Activated T-helper 2 cell treated with anti-CD3 and anti-CD28 coated beads, Interferon-gamma antibody, Interleukin-2, Interleukin-4, amounts not matched to agents 10 μg/mL and 5 μg/mL and 100 μg/mL, durations not matched to agents 14 hours and 24 hours and 36 hours (primary cell): Measurements from ENCODE around the gene MYH2. TPM values are rescaled to one million over a fixed set of nuclear protein-coding genes. Genes with fewer than 3 reads are reported as not detected.

Experiments
- DNase-seq: peaks from one replicate; pipeline ENCODE4 v3.0.0; 2021; ENCODE audit warnings: low spot score
- H3K27ac Mint-ChIP-seq: one replicate; pipeline ENCODE4 v1.8.0; 2021; ENCODE audit warnings: mixed read lengths
- H3K27me3 Mint-ChIP-seq: one replicate; pipeline ENCODE4 v1.8.0; 2021; ENCODE audit warnings: low read depth, mixed read lengths
- H3K36me3 Mint-ChIP-seq: one replicate; pipeline ENCODE4 v1.8.0; 2021; ENCODE audit warnings: low read depth, mixed read lengths
- H3K4me1 Mint-ChIP-seq: one replicate; pipeline ENCODE4 v1.8.0; 2021; ENCODE audit warnings: low read depth, mixed read lengths
- H3K4me3 Mint-ChIP-seq: one replicate; pipeline ENCODE4 v1.8.0; 2021; ENCODE audit warnings: low read depth, mild to moderate bottlenecking, moderate library complexity, mixed read lengths
- H3K9me3 Mint-ChIP-seq: one replicate; pipeline ENCODE4 v1.8.0; 2021; ENCODE audit warnings: mixed read lengths
- intact Hi-C: fragments of 100-400 bp; cut with micrococcal nuclease; formaldehyde crosslinking; loops from one replicate; pipeline ENCODE4 v1.15.1; 2023
- total RNA-seq: library from RNA; stranded (reverse); gene quantifications from 2 replicates; pipeline ENCODE4 v1.2.3, GENCODE V29; 2022

Gene MYH2
- not detected in 2 replicates for total RNA-seq

DNA sequence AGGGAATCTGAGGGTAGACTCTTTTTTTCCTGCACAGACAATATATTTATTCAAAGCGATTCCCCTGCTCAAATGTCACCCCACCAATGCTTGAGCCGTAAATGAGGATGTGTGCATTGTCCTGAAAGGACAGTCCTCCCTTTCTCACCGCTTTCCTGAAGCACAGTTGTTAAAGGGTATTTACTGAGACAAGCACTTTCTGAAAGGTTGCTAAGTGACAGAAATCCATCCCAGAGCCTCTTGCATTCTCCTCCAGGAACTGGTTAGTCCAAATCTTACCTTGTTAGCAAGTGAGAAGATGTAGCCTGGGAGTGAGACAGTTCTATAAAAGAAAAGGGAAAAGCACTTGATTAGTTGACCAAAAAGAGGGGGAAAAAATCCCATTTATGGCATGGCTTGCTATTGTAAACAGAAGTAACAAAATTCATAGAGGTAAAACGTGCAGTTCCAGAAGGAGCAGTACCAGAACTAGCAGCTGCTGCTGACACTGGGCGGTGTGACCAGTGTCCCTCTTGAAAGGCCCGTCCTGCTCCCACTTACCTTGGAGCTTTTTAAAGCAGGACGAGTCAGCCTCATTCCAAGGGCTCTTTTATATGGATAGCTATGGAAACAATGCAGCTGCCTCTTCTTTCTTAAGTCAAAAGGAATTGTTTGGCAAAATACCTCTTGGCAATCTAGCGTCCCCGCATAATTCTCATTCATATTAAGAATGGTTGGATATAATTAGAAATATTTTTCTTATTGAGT is at the start of gene MYH2:
Gene MYH2, minus strand, starts transcription at position 563 of the 747 bp plus-strand sequence. CDS start 1,738 bp downstream, outside the sequence.
- H3K9me3 Mint-ChIP-seq, result no peaks in the 10 kb centered on the region
- no peak within 1 kb of the TSS for H3K27ac Mint-ChIP-seq
- intact Hi-C loops, result no loop called here
- no peak within 1 kb of the TSS for H3K4me3 Mint-ChIP-seq
- DNase-seq, result no peak
- H3K36me3 Mint-ChIP-seq, result no peaks in the 10 kb centered on the region
- H3K27me3 Mint-ChIP-seq, result no peaks in the 10 kb centered on the region
- H3K4me1 Mint-ChIP-seq, result no peaks in the 10 kb centered on the region

DNA sequence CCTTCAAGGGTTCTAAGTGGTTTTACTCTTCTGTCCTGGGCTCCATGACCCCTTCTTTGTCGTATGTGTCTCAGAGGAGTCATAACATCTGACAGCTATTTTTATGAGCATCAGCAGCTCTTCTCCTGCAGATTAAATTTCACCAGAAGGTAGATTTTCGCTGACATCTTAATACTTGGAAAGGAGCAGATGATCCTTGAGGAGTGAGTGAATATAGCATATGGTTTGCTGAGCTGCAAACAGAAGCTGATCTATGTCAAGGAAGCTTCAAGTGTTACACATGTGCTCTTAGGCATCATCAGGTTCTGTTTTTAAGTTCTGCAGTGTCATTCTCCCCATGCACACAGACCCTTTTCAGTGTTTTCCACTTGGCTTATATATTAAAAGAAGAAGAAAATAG is 49.2 kb upstream of the MYH2 start:
- no peak overlapping the region for H3K27ac Mint-ChIP-seq
- no peak for DNase-seq
- H3K4me3 Mint-ChIP-seq, result no peak overlapping the region
- peaks cover 2% of the 10 kb centered on the region for H3K27me3 Mint-ChIP-seq
- H3K9me3 Mint-ChIP-seq, result no peaks in the 10 kb centered on the region
- no peaks in the 10 kb centered on the region for H3K36me3 Mint-ChIP-seq
- H3K4me1 Mint-ChIP-seq, result no peaks in the 10 kb centered on the region
- intact Hi-C loops, result no loop called here

GRCh38 chr17:10589553-10590145 is 40.2 kb upstream of the MYH2 start:
- no peaks in the 10 kb centered on the region for H3K36me3 Mint-ChIP-seq
- no peaks in the 10 kb centered on the region for H3K4me1 Mint-ChIP-seq
- peaks cover 5% of the 10 kb centered on the region for H3K27me3 Mint-ChIP-seq
- H3K4me3 Mint-ChIP-seq, result no peak overlapping the region
- no peak for DNase-seq
- no peaks in the 10 kb centered on the region for H3K9me3 Mint-ChIP-seq
- H3K27ac Mint-ChIP-seq, result no peak overlapping the region
- intact Hi-C loops, result no loop called here

- H3K4me1 Mint-ChIP-seq, result no peaks in the 10 kb centered on the region
- H3K27me3 Mint-ChIP-seq, result peaks cover 2% of the 10 kb centered on the region
- H3K4me3 Mint-ChIP-seq, result no peak overlapping the region
- no peak for DNase-seq
- H3K27ac Mint-ChIP-seq, result no peak overlapping the region
- no peaks in the 10 kb centered on the region for H3K9me3 Mint-ChIP-seq
- intact Hi-C loops, result no loop called here
- H3K36me3 Mint-ChIP-seq, result no peaks in the 10 kb centered on the region
Measured at GRCh38 chr17:10585529-10585928, 36.1 kb upstream of the MYH2 start.

DNA sequence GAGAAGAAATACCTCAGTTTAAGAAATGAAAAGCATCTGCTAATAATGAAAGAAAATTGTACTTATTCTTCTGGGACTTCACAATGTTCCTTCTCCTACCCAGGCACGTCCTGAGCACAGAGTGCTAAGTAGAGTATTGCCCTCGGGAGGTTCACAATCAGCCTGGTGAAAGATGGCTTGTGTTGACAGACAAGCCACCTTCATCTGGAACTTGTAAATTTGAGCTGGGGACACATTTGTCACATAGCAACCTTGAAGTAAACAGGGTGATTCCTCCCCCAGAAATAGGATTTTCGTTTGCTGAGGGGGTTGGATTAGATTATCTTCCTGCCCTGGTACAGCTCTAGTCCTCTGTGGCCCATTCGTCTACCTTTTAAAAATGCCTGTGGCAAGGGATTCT is 34.4 kb upstream of the MYH2 start:
- Mint-ChIP-seq H3K4me1 (no peaks in the 10 kb centered on the region), H3K36me3 (no peaks in the 10 kb centered on the region), H3K9me3 (no peaks in the 10 kb centered on the region), H3K27ac (no peak overlapping the region), H3K27me3 (peaks cover 4% of the 10 kb centered on the region), H3K4me3 (no peak overlapping the region)
- intact Hi-C loops, result no loop called here
- no peak for DNase-seq

GRCh38 chr17:10579270-10579669 is 29.8 kb upstream of the MYH2 start:
- DNase-seq, result no peak
- Mint-ChIP-seq H3K36me3 (no peaks in the 10 kb centered on the region), H3K4me3 (no peak overlapping the region), H3K27me3 (peaks cover 4% of the 10 kb centered on the region), H3K9me3 (no peaks in the 10 kb centered on the region), H3K4me1 (no peaks in the 10 kb centered on the region), H3K27ac (no peak overlapping the region)
- intact Hi-C loops, result no loop called here

- Mint-ChIP-seq H3K4me3 (no peak overlapping the region), H3K36me3 (no peaks in the 10 kb centered on the region), H3K27me3 (peaks cover 5% of the 10 kb centered on the region), H3K4me1 (no peaks in the 10 kb centered on the region), H3K9me3 (no peaks in the 10 kb centered on the region), H3K27ac (no peak overlapping the region)
- intact Hi-C loops, result no loop called here
- DNase-seq, result no peak
Measured at GRCh38 chr17:10574324-10574723, 24.9 kb upstream of the MYH2 start.

DNA sequence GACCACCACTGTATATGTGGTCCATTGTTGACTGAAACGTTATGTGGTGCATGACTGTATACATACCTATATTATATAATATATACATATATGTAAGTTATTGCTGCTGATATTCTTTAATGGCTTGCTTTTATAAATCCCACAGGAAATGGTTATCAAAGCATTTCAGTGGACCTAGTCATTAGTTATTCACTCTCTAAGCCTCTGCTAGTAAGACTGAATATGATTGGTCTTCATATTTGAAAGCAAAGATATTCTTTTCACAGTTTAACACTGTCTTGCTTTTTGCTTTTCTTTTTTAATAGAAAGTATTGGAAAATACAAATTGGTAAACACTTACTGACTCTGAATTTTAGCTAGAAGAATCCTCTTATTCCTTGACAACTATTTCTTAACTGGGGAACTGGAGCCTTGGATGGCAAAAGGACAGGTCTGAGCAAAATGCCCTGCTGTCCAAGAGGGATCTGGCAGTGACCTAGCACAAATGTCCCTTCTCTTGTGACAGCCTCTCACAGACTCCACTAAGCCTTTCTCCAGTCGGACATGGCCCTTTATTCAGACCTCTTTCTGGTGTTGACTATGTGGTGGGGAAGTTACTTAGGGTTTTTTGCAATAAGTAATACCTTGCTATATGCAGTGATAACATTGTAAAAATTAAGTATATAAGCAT is 14.7 kb upstream of the MYH2 start:
- Mint-ChIP-seq H3K27ac (no peak overlapping the region), H3K9me3 (no peaks in the 10 kb centered on the region), H3K27me3 (no peaks in the 10 kb centered on the region), H3K4me3 (no peak overlapping the region), H3K36me3 (no peaks in the 10 kb centered on the region), H3K4me1 (no peaks in the 10 kb centered on the region)
- no peak for DNase-seq
- intact Hi-C loops, result no loop called here

GRCh38 chr17:10558049-10558448 is 8.6 kb upstream of the MYH2 start:
- no peaks in the 10 kb centered on the region for H3K9me3 Mint-ChIP-seq
- H3K27ac Mint-ChIP-seq, result no peak overlapping the region
- no peaks in the 10 kb centered on the region for H3K36me3 Mint-ChIP-seq
- intact Hi-C loops, result no loop called here
- H3K27me3 Mint-ChIP-seq, result no peaks in the 10 kb centered on the region
- no peaks in the 10 kb centered on the region for H3K4me1 Mint-ChIP-seq
- no peak for DNase-seq
- no peak overlapping the region for H3K4me3 Mint-ChIP-seq

DNA sequence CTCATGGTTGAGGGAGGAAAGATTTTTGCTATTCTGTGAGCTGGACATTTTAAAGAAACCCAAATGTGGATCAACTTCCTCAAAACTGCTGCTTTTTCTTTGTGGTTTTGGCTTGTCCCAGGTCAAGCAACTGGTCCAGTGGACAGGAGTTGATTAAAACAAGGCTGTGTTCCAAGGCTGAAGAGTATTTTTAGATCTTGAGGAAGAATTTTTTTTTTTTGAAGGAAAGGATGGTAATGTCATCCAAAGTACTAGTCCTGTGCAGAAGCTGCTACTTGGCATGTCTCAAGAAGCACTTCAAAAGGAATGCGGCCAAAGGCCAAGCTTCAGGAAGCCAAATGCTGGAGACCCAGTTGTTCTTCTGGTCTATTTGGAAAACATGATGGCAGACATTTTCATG is 8.0 kb upstream of the MYH2 start:
- H3K4me3 Mint-ChIP-seq, result no peak overlapping the region
- DNase-seq, result no peak
- H3K9me3 Mint-ChIP-seq, result no peaks in the 10 kb centered on the region
- no peak overlapping the region for H3K27ac Mint-ChIP-seq
- H3K36me3 Mint-ChIP-seq, result no peaks in the 10 kb centered on the region
- no peaks in the 10 kb centered on the region for H3K27me3 Mint-ChIP-seq
- intact Hi-C loops, result no loop called here
- no peaks in the 10 kb centered on the region for H3K4me1 Mint-ChIP-seq

DNA sequence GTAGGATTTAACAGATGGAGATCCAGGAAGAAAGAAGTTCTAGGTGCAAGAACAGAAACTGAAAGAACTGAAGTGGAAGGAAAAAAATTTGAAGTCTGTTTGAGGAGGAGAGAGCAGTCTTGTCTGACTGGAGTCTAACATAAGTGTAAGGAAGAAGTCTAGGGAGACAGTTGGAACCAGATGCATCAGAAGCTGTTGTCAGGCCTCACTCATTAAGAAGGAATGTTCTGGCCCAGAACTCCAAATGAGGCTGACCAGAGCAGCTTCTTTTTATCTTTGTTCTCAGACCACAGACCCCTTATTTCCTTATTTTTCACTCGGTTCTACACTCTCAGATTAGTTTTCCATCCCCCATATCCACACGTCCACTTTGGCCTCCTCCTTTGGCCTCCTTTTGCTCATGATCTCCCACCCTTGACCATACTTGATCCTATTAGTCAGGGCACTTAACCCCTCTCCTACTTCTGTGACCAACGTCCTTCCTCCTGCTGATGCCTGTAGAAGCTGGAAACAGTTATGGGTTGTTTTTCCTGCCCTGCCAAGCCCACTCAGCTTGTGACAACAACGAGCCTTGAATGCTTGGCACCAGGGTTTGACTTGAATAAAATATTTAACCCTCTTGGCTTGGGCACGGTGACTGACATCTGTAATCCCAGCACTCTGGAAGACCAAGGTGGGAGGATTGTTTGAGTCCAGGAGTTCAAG is 7.0 kb upstream of the MYH2 start:
- Mint-ChIP-seq H3K27ac (no peak overlapping the region), H3K9me3 (no peaks in the 10 kb centered on the region), H3K27me3 (no peaks in the 10 kb centered on the region), H3K36me3 (no peaks in the 10 kb centered on the region), H3K4me1 (no peaks in the 10 kb centered on the region), H3K4me3 (no peak overlapping the region)
- intact Hi-C loops, result no loop called here
- DNase-seq, result no peak

GRCh38 chr17:10550014-10550413 is 556 bp upstream of the MYH2 start:
- Mint-ChIP-seq H3K4me1 (no peaks in the 10 kb centered on the region), H3K36me3 (no peaks in the 10 kb centered on the region), H3K9me3 (no peaks in the 10 kb centered on the region), H3K27ac (no peak overlapping the region), H3K27me3 (no peaks in the 10 kb centered on the region), H3K4me3 (no peak overlapping the region)
- no peak for DNase-seq
- intact Hi-C loops, result no loop called here

DNA sequence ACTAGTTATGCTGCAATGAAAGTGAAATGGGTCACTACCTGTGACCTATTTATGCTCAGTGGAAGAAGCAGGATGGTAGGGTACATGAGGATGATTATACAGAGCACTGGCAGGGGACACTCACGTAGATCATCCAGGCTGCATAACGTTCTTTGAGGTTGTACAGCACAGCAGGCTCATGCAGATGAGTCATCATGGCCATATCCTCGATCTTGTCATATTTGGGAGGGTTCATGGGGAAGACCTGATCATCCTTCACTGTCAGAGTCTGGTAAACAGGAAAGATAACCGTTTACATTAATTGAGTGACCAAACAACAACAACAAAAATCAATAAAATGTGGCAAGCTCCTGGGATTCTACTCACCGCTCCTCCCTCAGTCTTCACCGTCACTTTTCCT is 2.1 kb downstream of the MYH2 start:
- Mint-ChIP-seq H3K36me3 (no peaks in the 10 kb centered on the region), H3K4me3 (no peak overlapping the region), H3K9me3 (peaks cover 3% of the 10 kb centered on the region), H3K27ac (no peak overlapping the region), H3K4me1 (no peaks in the 10 kb centered on the region), H3K27me3 (no peaks in the 10 kb centered on the region)
- intact Hi-C loops, result no loop called here
- no peak for DNase-seq
